Cardiac fibroblast (primary cell): ENCODE measurements around the gene ARMC9.
"Not testable (repeated sequence)": the region's sequence is repeated elsewhere in the genome, so short reads cannot be mapped to it uniquely, and the experiment has no call there.

ENCODE experiments used
- DNase-seq, 2 donors: peaks; one replicate each; pipeline versions ENCODE4 v3.0.0 to v3.0.0-alpha.2; 2010; ENCODE audit warnings: low read depth in 2 of 2
- H3K4me3 ChIP-seq, 2 donors: replicated peaks in 1 of 2; 1 replicate in 1 of 2; 2 replicates in 1 of 2; pipeline ENCODE4 v1.5.1; 2011; ENCODE audit warnings: low read depth in 2 of 2, low read length in 2 of 2, mild to moderate bottlenecking in 2 of 2, moderate library complexity in 1 of 2
- TF ChIP-seq, protein P1 (sequence below): IDR thresholded peaks from one replicate; pipeline ENCODE4 v1.5.1; 2011; ENCODE audit warnings: low read depth, mild to moderate bottlenecking, low read length, inconsistent platforms

The ARMC9 gene

DNA sequence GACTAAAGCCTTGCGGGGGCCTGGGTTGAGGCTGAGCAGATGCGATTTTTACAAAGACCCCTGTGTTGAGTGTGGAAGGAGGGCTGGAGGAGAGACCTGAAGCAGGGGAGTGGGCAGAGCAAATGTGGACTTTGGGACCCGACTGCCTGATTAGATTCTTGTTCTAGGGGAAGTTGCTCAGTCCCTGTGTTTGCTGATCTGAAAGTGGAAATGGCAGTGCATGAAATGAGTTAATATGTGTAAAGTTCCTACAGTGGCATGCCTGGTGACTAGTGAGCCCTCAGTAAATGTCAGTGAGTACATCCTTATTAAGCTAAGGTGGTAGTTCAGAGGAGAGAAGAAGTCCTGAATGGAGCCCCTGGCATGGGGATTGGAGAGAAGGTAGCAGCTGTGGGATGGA, 52.3 kb downstream of the ARMC9 start:
- TF ChIP-seq, protein P1, sequence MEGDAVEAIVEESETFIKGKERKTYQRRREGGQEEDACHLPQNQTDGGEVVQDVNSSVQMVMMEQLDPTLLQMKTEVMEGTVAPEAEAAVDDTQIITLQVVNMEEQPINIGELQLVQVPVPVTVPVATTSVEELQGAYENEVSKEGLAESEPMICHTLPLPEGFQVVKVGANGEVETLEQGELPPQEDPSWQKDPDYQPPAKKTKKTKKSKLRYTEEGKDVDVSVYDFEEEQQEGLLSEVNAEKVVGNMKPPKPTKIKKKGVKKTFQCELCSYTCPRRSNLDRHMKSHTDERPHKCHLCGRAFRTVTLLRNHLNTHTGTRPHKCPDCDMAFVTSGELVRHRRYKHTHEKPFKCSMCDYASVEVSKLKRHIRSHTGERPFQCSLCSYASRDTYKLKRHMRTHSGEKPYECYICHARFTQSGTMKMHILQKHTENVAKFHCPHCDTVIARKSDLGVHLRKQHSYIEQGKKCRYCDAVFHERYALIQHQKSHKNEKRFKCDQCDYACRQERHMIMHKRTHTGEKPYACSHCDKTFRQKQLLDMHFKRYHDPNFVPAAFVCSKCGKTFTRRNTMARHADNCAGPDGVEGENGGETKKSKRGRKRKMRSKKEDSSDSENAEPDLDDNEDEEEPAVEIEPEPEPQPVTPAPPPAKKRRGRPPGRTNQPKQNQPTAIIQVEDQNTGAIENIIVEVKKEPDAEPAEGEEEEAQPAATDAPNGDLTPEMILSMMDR: no peak
- DNase-seq: no peak
- H3K4me3 ChIP-seq: no peak overlapping the region

DNA sequence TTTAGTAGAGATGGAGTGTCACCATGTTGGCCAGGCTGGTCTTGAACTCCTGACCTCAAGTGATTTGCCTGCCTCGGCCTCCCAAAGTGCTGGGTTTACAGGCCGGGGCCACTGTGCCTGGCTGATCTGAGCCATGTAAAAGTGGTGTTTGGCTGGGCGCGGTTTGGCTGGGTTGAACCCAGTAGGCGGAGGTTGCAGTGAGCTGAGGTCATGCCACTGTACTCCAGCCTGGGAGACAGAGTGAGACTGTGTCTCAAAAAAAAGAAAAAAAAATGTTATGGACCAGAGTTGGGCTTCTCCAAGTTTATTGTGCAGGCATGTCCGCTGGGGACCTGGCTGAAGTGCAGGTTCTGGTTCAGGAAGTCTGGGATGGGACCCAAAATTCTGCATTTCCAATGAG, 54.9 kb downstream of the ARMC9 start:
- not testable (repeated sequence) for H3K4me3 ChIP-seq, DNase-seq

GRCh38 chr2:231256494-231256893, 58.1 kb downstream of the ARMC9 start:
- DNase-seq: no peak
- H3K4me3 ChIP-seq: no peak overlapping the region
- TF ChIP-seq, protein P1: no peak

DNA sequence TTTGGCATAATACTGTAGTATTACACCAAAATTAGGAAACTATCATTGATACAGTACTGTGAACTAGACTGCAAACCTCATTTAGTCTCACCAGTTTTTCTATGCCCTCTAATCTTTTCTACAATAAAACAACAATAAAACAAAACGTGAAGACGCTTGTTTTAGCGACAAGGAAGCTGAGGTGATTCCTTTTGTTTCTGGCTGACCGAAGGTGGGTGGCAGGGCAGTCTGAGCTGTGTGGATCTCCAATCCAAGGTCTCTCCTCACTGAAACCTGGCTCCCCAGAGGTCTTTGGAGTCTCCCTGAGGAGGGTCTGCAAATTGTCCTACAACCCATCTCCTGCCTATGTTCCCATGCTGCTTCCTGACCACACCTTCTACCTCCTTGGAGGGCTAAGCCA, 59.3 kb downstream of the ARMC9 start:
- TF ChIP-seq, protein P1: no peak
- H3K4me3 ChIP-seq: no peak overlapping the region
- no peak for DNase-seq

GRCh38 chr2:231258701-231259100, 60.3 kb downstream of the ARMC9 start:
- no peak overlapping the region for H3K4me3 ChIP-seq
- DNase-seq: no peak
- TF ChIP-seq, protein P1: no peak

DNA sequence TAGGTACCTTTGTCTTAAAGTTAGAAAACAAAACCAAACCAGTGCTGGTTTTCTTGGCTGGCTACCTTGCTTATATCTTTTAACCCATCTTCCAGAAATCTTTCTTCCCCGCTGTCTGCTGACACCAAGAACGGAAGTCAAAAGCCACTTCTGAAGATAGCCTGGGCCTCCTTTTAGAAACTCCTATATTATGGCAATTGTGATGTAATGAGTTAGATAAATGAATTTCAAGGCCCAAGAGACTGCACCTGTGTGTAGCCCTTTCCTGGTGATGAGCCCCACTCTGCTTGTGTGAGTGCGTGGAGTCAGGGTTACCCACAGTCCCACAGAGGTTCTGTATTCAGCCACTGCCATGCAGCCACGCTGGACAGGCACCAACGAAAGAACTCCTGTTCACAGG, 60.7 kb downstream of the ARMC9 start:
- no peak for DNase-seq

GRCh38 chr2:231260442-231261208, 62.2 kb downstream of the ARMC9 start:
- DNase-seq: peak; percentile 10 to 37
- H3K4me3 ChIP-seq: no peak overlapping the region
- TF ChIP-seq, protein P1: no peak

More for the DNA sequence above, 60.7 kb downstream of the ARMC9 start:
- no peak overlapping the region for H3K4me3 ChIP-seq
- TF ChIP-seq, protein P1: no peak
